PC-3 (cell line): Measurements from ENCODE around the gene SIM2. TPM values are rescaled to one million over a fixed set of nuclear protein-coding genes. Genes with fewer than 3 reads are reported as not detected.

Source experiments
- ATAC-seq: fragments of 200-7000 bp; cut with Tn5 transposase; 2 replicates; pipeline ENCODE4 v1.9.1; 2020; ENCODE audit warnings: mild to moderate bottlenecking, moderate library complexity
- BruUV-seq: library from RNA; stranded (reverse); fragments of 400-500 nt; replicated peaks from 2 replicates; lab custom pipeline; 2021; lab: Mats Ljungman, UMichigan
- CTCF ChIA-PET: fragments of 300-600 bp; sonication (Branson Sonifier 250); formaldehyde crosslinking; loops from one replicate; lab custom pipeline; 2022; ENCODE audit warnings: antibody characterized with exemption; lab: Charles Lee
- POLR2A ChIA-PET: fragments of 300-600 bp; sonication (Branson Sonifier 250); formaldehyde crosslinking; loops from one replicate; lab custom pipeline; 2022; ENCODE audit warnings: antibody characterized with exemption; ENCODE audit not compliant: unreplicated experiment; lab: Charles Lee
- DNase-seq: peaks from one replicate; pipeline ENCODE4 v3.0.0-alpha.2; 2015
- H2AFZ ChIP-seq: fragments of 300-600 bp; sonication (generic); 2 replicates; pipeline ENCODE4 v1.6.0; 2016; ENCODE audit warnings: antibody characterized with exemption, low read length
- H3F3A ChIP-seq: fragments of 300-600 bp; sonication (generic); one replicate; pipeline ENCODE4 v1.6.0; 2017; ENCODE audit warnings: antibody characterized with exemption, low read length, control low read depth, mild to moderate bottlenecking; ENCODE audit not compliant: unreplicated experiment
- H3K27ac ChIP-seq: fragments of 300-600 bp; sonication (generic); 2 replicates; pipeline ENCODE4 v1.5.1; 2016; ENCODE audit warnings: mild to moderate bottlenecking, low read length
- H3K27me3 ChIP-seq: fragments of 300-600 bp; sonication (generic); 2 replicates; pipeline ENCODE4 v1.6.1; 2016; ENCODE audit warnings: low read length, mixed read lengths
- H3K36me3 ChIP-seq: fragments of 300-600 bp; sonication (generic); 2 replicates; pipeline ENCODE4 v1.6.1; 2016; ENCODE audit warnings: low read depth, mixed run types, low read length, mixed read lengths
- H3K4me1 ChIP-seq: fragments of 300-600 bp; sonication (generic); 2 replicates; pipeline ENCODE4 v1.5.1; 2016; ENCODE audit warnings: low read length; ENCODE audit not compliant: insufficient read depth
- H3K4me2 ChIP-seq: fragments of 300-600 bp; sonication (generic); 2 replicates; pipeline ENCODE4 v1.6.0; 2016; ENCODE audit warnings: low read length
- H3K4me3 ChIP-seq: fragments of 300-600 bp; sonication (generic); 2 replicates; pipeline ENCODE4 v1.5.1; 2016; ENCODE audit warnings: mild to moderate bottlenecking, low read length, mixed read lengths
- H3K79me2 ChIP-seq: fragments of 300-600 bp; sonication (generic); 2 replicates; pipeline ENCODE4 v1.6.1; 2017; ENCODE audit warnings: low read length, mixed read lengths
- H3K9ac ChIP-seq: fragments of 300-600 bp; sonication (generic); 2 replicates; pipeline ENCODE4 v1.6.0; 2016; ENCODE audit warnings: mild to moderate bottlenecking, low read length
- H3K9me2 ChIP-seq: fragments of 300-600 bp; sonication (generic); replicated peaks from 2 replicates; pipeline ENCODE4 v1.6.1; 2016; ENCODE audit warnings: mixed run types, low read length, mixed read lengths
- H3K9me3 ChIP-seq: fragments of 300-600 bp; sonication (generic); 2 replicates; pipeline ENCODE4 v1.6.1; 2016; ENCODE audit warnings: low read length, mixed read lengths
- H4K20me1 ChIP-seq: fragments of 300-600 bp; sonication (generic); 2 replicates; pipeline ENCODE4 v1.6.1; 2016; ENCODE audit warnings: low read length, mixed read lengths
- EZH2 ChIP-seq: fragments of 300-600 bp; sonication (generic); IDR thresholded peaks from one replicate; pipeline ENCODE4 v1.6.1; 2017; ENCODE audit warnings: antibody characterized with exemption, mild to moderate bottlenecking, low read length; ENCODE audit not compliant: unreplicated experiment
- EZH2phosphoT487 ChIP-seq: fragments of 300-600 bp; sonication (generic); IDR thresholded peaks from 2 replicates; pipeline ENCODE4 v1.6.1; 2018; ENCODE audit warnings: mild to moderate bottlenecking, antibody characterized with exemption, low read length, borderline replicate concordance
- intact Hi-C: fragments of 100-400 bp; cut with micrococcal nuclease; formaldehyde crosslinking; loops from 2 replicates; pipeline ENCODE4 v1.9.0; 2023
- total RNA-seq: library from RNA; depleted of rRNA; stranded (reverse); fragments of >200 nt; gene quantifications from 2 replicates; pipeline ENCODE4 v1.2.3, GENCODE V29; 2014
- TF ChIP-seq, protein P1 (sequence below): fragments of 300-600 bp; sonication (generic); conservative IDR thresholded peaks from 2 replicates; pipeline ENCODE4 v1.5.1; 2017; ENCODE audit warnings: antibody characterized with exemption, low read depth, mild to moderate bottlenecking, low read length

Gene SIM2
- total RNA-seq, 1 experiment from 2014 or later = 71.2 TPM

DNA sequence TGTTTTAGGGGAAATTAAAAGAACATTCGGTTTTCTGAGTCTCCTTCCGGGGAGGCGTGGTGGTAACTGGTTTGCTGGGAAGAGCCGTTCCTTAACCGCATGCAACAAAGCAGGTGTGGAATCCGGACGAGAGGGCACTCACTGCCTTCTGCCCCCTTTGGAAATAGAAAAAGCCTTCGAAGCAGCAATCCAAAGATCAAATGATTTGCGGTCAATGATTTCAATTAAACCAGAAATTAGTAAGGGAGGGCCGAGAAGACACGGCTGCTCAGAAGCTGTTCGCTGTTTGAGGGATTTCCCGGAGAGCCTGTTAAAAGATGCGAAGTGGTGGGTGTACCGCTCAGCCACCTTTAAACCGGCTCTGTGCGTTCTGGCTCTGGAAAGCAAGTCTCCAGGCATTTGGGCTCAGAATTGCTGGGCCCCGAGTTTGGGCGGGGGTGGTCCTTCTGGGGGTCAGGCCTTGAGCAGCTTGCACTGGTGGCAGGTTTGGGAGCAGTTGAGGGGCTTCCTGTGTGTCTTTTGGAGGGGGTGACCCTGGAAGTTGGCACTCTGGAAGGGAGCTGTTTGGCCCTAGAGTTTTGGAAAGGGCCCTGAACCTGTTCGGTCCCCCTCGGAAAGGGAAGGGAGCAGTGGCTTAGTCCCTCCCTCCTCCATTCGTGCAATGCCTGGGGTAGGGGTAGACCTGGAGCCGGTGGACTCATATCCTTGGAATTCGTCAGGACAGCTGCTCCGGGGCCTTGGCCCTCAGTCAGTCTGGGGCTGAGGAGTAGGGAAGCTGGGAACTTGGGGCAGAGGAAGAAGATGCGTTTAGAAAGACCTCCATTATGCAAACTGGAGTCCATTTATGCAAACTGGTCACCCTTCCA, 3.1 kb downstream of the SIM2 start:
- Histone ChIP-seq H3F3A (no peaks in the 10 kb centered on the region), H3K79me2 (peaks cover 98% of the 10 kb centered on the region), H3K4me1 (peaks cover 19% of the 10 kb centered on the region), H3K27me3 (no peaks in the 10 kb centered on the region), H3K36me3 (peaks cover 16% of the 10 kb centered on the region), H3K9me3 (no peaks in the 10 kb centered on the region), H2AFZ (no peak overlapping the region), H3K27ac (peak overlapping the region; percentile 79), H3K9me2 (no peaks in the 10 kb centered on the region), H3K4me3 (peak overlapping the region; percentile 95), H3K9ac (peak overlapping the region; percentile 96), H4K20me1 (peaks cover 65% of the 10 kb centered on the region), H3K4me2 (peak overlapping the region; percentile 92)
- ChIA-PET CTCF (no interaction called here), POLR2A (interaction anchor here (0.6 to 0.7 kb wide), 2 partner anchors 21 to 500 kb away, joined by 3 to 6 read pairs; no protein-coding TSS in a partner anchor)
- BruUV-seq = TSS peak; percentile 66
- intact Hi-C loops = loop anchor here (5.0 kb wide), 1 partner anchor 225 kb away; no protein-coding TSS in a partner anchor
- TF ChIP-seq, protein P1, sequence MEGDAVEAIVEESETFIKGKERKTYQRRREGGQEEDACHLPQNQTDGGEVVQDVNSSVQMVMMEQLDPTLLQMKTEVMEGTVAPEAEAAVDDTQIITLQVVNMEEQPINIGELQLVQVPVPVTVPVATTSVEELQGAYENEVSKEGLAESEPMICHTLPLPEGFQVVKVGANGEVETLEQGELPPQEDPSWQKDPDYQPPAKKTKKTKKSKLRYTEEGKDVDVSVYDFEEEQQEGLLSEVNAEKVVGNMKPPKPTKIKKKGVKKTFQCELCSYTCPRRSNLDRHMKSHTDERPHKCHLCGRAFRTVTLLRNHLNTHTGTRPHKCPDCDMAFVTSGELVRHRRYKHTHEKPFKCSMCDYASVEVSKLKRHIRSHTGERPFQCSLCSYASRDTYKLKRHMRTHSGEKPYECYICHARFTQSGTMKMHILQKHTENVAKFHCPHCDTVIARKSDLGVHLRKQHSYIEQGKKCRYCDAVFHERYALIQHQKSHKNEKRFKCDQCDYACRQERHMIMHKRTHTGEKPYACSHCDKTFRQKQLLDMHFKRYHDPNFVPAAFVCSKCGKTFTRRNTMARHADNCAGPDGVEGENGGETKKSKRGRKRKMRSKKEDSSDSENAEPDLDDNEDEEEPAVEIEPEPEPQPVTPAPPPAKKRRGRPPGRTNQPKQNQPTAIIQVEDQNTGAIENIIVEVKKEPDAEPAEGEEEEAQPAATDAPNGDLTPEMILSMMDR = no peak
- TF ChIP-seq EZH2 = no peak
- TF ChIP-seq EZH2phosphoT487 = no peak
- ATAC-seq = peak; percentile 22
- peak; percentile 87 for DNase-seq

DNA sequence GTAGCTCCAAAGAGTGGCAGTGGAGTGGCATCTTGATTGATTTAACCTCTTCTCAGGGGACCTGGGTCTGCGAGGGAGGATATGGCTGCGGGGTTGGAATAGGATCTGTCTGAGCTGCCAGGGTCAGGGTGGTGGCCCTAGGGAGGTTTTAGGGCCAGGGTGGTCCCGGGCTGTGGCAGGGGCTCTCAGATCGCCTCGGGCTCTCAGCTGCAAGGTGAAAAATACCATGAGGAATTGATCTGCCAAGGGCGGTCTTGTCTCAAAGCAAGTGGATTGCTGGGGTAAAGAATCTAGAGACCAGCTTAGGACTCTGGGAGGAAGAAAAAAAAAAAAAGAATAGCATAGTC, 3.7 kb downstream of the SIM2 start:
- CTCF ChIA-PET = no interaction called here
- intact Hi-C loops = loop anchor here (5.0 kb wide), 1 partner anchor 225 kb away; no protein-coding TSS in a partner anchor
- Histone ChIP-seq H3K9me3 (no peaks in the 10 kb centered on the region), H3K4me1 (peaks cover 19% of the 10 kb centered on the region), H2AFZ (no peak overlapping the region), H3K4me3 (peak overlapping the region; percentile 95), H3K27me3 (no peaks in the 10 kb centered on the region), H3K9me2 (no peaks in the 10 kb centered on the region), H3K9ac (peak overlapping the region; percentile 96), H3F3A (no peaks in the 10 kb centered on the region), H4K20me1 (peaks cover 71% of the 10 kb centered on the region), H3K36me3 (peaks cover 21% of the 10 kb centered on the region), H3K27ac (peak overlapping the region; percentile 79), H3K4me2 (peak overlapping the region; percentile 92), H3K79me2 (peaks cover 98% of the 10 kb centered on the region)
- POLR2A ChIA-PET = interaction anchor here (0.6 to 0.7 kb wide), 2 partner anchors 21 to 500 kb away, joined by 3 to 6 read pairs; no protein-coding TSS in a partner anchor
- TF ChIP-seq EZH2 (no peak), EZH2phosphoT487 (no peak)
- TF ChIP-seq, protein P1 = no peak
- ATAC-seq (no peak), DNase-seq (no peak)
- BruUV-seq = no TSS peak
